22Rv1 (cell line): ENCODE measurements around the gene ADSS2.

Source experiments
- ZFX ChIP-seq: fragments of 450-650 bp; IDR thresholded peaks from 2 replicates; pipeline ENCODE4 v1.6.1; 2017; ENCODE audit warnings: antibody characterized with exemption, borderline replicate concordance
- TF ChIP-seq, protein P1 (sequence below): fragments of 450-650 bp; IDR thresholded peaks from 2 replicates; pipeline ENCODE4 v1.5.1; 2017; ENCODE audit warnings: mild to moderate bottlenecking

DNA sequence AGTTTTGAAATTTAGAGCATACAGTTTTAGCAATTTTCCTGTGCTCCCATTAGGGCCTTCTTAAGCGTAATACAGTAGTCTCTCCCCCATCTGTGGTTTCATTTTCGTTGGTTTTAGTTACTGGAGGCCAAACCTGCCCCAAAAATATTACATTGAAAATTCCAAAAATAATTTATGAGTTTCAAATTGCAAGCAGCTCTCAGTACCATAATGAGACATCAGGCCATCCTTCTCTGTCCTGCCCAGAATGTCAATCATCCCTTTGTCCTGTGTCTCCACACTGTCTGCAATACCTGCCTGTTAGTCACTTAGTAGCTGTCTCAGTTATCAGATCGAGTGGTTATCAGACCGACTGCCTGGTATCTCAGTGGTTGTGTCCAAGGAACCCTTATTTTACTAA, 45.4 kb downstream of the ADSS2 start:
- TF ChIP-seq, protein P1, sequence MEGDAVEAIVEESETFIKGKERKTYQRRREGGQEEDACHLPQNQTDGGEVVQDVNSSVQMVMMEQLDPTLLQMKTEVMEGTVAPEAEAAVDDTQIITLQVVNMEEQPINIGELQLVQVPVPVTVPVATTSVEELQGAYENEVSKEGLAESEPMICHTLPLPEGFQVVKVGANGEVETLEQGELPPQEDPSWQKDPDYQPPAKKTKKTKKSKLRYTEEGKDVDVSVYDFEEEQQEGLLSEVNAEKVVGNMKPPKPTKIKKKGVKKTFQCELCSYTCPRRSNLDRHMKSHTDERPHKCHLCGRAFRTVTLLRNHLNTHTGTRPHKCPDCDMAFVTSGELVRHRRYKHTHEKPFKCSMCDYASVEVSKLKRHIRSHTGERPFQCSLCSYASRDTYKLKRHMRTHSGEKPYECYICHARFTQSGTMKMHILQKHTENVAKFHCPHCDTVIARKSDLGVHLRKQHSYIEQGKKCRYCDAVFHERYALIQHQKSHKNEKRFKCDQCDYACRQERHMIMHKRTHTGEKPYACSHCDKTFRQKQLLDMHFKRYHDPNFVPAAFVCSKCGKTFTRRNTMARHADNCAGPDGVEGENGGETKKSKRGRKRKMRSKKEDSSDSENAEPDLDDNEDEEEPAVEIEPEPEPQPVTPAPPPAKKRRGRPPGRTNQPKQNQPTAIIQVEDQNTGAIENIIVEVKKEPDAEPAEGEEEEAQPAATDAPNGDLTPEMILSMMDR, result no peak
- TF ChIP-seq ZFX, result no peak
